Peyer's patch (tissue), 4 donors: Measurements from ENCODE around the gene MGRN1.

Source experiments
- CTCF ChIP-seq, 6 experiments: fragments of 450-650 bp in 4 of 6; fragments of 200-600 bp in 2 of 6; sonication (generic) in 1 of 6; IDR thresholded peaks; one replicate each; pipeline ENCODE4 v1.5.1; 2017 to 2019; ENCODE audit warnings: antibody characterized with exemption in 6 of 6, mild to moderate bottlenecking in 3 of 6, moderate library complexity in 1 of 6
- POLR2A ChIP-seq, 2 donors: fragments of 450-650 bp; IDR thresholded peaks; one replicate each; pipeline ENCODE4 v1.5.1; 2017; ENCODE audit warnings: antibody characterized with exemption in 2 of 2, mild to moderate bottlenecking in 2 of 2, moderate library complexity in 2 of 2

GRCh38 chr16:4599545-4599944, 25.1 kb upstream of the MGRN1 start:
- TF ChIP-seq CTCF (IDR thresholded peaks at IDR 0.05) (no peak), POLR2A (IDR thresholded peaks at IDR 0.05) (no peak)
